Measurements from ENCODE around the gene ABLIM1.

Gene ABLIM1

DNA sequence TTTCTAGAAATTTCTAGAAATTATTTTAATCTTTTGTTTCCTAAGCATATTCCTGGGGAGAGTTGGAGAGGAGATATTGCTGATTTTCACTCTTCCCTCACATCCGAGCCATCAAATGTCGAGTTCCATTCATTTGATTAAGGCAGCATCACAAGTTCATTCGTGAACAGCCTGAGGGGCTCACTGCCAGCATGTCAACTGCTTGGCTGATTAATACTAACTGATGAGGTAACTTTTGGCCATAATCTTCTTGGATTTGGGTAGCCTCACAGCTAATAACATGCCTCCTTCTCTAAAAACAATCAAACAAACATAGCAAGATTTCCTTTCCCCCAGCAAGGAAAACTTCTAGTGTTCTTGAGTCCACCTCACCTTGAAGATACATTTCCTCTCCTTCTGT lies 166.7 kb downstream of the ABLIM1 start:
- no peak for DNase-seq (ENCODE audit: low read depth, low spot score)

DNA sequence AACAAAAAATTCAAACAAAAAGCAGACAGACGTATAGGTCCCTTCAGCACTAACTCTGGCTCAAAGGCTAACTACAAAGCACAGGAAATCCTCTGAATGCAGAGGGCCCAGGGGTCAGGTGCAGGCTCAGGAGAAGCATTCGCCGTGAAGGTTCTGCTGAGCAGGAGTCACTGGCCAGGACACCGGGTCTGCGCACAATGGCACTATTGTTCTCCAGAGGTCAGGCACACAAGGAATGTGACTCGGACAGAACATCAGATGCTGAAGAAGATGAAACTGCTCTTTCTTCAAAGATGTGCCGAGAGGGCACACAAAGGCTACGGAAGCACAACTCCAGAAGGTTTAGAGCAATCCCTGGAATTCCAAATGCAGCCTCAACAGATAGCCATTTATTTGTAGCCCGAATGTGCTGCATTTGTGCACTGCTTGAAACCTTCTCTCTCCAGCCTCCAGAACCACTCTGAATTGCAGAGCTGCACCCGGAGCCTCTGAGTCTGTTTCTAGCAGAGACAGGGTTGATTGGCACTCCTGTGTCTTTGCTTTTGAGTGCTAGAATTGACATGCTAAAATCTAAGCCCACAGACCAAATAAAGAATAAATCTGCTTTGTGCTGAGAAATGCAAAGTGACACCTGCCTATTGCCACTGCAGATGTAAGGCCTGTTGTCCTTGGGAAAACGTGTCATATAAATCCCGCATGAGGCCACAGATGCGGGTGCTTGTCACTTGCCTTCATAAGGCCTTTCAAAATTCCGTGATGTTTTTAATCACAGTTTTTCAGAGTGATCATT lies 168.4 kb downstream of the ABLIM1 start:
- peak; percentile 47 for DNase-seq (ENCODE audit: low read depth, low spot score)

DNA sequence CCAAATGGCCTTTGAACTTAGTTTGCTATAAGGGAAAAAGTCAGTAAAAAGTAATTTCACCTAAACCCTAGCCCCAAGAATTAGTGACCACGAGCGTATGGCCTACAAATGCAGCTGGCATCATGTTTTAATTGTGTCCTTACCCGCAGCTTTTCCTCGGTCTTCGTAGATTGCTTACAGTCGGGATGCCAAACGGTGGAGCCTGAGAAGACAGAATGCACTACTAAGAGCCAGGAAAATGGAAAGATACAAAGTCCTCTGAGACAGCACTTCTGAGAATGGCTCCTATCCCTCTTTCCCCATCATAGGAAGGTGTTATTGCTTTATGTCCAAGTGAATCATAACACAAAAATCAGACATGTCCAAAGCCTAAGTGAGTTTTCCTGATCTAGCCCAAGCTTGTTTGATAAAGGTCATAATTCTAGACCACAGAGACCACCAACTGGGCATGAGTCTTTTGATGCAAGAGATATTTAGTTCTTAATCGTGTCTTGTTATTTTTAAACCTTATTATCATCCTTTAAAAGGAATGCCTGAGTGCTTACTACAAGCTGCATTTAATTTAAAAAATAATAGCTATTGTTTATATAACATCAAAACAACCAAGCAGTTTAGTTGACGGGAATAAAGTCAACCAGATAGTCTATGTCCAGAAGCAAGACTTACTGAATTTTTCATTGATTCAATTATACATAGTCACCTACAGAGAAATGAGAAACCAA lies 170.1 kb downstream of the ABLIM1 start:
- no peak for DNase-seq (ENCODE audit: low read depth, low spot score)

DNA sequence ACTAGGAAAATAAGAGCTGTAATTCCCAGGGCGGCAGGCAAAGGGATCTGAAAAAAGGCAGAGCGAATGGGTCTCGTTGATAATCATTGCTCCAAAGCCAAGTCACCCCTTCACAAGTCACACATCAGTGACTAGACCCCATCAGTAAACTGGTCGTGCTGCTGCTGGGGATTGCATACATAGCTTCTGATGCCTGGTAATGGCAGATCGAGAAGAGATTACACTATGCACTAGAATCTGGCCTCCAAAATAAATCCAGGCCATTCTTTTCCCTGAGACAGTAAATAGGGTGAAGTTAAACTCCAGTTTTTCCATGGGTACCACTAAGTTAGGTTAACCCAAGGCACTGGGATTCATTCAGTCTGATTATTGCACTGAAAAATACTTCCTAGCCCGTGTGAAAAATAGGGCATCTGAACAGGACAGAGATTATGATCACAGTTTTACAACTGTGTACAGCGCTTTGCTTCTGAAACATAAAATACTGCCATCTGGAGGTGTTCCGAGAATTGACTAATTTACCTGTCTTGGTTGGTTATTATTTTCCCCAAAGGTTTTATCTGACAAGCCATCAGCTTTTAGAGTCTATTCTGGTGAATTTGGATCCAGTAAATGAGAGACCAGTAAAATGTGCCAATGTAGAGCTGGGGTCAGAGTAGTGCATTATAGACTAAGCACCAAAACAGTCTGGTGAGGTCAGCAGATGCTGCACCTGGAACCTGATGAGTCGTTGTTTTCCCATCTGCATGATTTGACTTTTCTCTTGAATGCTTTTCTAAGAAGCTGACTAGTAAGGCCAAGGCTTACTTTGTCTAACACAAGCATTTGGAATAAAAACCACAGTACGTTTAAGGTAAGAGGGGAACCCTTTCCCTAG lies 170.9 kb downstream of the ABLIM1 start:
- no peak for DNase-seq (ENCODE audit: low read depth, low spot score)

DNA sequence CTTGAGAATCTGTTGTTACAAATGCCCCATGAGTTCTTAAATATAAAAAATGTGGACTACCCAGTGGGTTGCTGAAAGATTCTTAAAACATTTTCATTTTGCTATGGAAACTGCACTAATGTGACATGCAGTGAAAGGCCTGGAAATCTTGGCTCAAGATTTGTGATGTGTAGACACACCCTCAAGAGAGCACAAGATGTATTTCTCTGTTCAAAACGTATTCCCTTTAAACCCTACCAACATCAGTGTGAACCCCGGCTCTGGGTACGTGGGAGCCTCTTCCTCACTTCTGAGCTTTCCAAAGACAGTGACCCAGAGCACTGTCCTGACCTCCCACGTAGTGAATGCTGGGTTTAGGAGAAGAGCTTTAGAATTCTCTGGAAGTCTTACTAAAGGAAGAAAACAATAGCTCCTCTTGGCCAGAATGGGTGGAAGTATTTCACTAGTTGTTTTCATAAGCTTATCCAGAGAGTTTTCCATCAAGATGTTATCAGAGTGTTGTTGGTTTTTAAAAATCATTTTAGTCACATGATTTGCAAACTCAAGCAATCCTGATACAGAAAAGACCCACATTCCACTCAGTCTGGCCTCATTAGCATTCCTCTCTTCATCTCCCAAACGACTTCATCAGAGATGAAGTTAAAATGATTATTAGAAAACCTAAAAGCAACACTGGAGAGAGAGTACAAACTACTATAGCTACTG lies 172.2 kb downstream of the ABLIM1 start:
- DNase-seq (ENCODE audit: low read depth, low spot score), result no peak

DNA sequence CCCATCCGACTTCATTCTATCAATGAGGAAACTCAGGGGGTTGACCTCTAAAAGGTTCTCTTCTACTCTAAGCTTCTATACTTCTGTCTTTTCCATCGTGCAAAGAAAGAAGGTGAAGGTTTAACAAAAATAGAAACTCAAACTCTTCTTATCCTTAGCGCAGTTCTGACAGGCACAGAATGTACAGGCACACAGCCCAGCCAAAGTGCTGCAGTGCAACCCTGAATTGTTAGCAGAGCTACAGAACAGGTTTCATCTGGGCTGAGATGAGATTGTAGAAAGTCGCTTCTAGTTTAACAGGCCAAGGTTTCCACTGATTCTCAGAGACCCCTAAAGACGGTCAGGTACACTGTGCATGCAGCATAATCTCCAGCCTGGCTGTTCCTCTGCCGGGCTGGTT lies 174.5 kb downstream of the ABLIM1 start:
- no peak for DNase-seq (ENCODE audit: low read depth, low spot score)

DNA sequence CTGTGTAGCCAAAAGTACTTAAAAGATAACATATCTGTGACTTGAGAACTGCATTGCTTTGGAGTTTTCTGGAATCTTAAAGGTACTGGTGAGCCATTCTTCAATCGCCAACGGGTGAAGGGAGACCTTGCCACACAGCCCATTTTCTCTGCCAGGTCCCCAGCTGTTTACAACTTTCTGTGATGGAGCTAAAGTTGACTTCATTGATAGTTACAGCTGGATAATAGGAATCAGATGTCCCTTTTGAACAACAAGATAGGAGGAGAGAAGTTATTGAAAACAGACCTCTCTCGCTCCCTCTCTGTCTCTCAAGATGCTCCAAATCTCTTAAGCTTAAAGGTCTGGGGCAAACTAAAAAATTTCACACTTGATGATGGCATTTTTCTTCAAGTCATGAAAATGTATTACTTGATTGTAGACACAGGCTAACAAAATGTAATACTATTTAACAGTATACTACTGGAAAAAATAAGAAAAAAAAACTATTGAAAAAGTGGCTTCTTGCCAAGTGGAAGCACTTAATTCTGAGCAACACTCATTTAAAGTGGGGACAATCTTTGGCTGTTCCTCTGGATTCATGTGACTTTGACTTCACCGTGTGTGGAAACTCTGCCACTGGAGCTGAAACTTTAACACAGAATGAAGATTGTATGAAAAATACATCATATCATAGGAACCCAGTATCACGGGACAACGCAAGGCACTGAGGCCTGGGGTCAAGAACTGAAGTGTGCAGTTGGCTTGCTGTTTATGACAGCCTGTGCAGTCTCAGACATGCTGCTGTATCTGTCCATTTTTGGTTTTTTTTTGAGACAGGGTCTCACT lies 175.4 kb downstream of the ABLIM1 start:
- no peak for DNase-seq (ENCODE audit: low read depth, low spot score)

DNA sequence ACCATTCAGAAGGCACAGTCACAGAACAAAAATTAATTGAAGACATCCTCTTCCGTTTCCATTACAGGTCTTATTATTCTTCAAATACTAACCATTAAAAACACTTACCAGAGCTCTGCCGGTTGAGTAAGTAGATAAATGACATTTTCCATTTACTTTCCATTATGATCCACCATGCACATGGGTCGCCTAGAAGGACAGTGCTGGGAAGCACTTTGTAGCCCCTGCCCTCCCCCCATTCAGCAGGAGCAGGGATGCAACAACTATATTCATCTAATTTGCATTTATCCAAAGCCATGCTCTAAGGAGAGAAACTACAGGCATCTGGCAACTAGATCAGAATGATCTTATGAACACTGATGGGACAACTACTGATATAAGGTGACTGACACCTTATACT lies 177.0 kb downstream of the ABLIM1 start:
- no peak for DNase-seq (ENCODE audit: low read depth, low spot score)

DNA sequence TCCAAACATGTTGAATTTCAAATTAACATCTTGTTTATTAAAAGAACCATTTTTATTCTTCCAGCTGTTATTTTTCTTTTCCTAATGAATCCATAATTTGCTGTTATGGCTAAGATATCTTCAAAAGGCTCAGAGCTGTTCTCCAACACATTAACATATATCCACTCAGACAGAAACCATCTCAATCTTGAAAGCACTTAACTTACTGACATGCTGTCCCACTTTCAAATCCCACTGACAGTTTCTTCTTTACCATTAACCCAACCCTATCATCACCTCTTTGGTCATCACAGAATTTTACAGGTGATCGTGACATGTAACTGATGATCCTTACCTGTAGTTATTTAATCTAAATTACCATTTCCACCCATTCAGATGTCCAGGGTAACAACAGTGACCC lies 178.2 kb downstream of the ABLIM1 start:
- no peak for DNase-seq (ENCODE audit: low read depth, low spot score)

DNA sequence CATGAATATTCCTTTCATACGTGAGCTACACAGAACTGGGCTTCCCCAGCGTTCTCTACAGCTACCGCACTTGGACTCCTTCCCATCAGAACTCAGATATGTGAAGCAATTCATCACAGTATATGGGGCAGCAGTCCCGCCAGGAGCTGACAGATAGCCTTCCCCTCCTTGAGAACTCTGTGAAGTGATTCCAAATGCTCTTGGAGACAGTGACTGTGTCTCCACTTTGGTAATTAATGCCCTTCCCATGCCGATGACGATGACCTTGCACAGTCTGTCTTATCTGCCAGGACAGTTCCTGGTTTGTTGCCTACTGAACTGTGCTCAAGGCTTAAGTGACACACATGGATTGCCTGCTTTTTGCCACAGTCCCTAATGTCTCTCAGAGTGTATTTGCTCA lies 178.8 kb downstream of the ABLIM1 start:
- no peak for DNase-seq (ENCODE audit: low read depth, low spot score)

DNA sequence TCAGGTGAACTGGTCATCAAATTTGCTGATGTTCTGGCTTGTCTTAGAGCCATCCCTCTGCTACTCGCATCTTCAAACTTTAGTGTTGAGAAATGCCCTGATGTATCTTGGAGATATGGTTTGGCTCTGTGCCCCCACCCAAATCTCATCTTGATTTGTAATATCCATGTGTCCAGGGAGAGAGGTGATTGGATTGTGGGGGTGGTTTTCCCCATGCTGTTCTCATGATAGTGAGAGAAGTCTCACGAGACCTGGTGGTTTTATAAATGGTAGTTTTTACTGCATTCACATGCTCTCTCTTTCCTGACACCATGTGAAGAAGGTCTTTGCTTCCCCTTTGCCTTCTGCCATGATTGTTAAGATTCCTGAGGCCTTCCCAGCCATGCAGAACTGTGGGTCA lies 179.8 kb downstream of the ABLIM1 start:
- no peak for DNase-seq (ENCODE audit: low read depth, low spot score)

DNA sequence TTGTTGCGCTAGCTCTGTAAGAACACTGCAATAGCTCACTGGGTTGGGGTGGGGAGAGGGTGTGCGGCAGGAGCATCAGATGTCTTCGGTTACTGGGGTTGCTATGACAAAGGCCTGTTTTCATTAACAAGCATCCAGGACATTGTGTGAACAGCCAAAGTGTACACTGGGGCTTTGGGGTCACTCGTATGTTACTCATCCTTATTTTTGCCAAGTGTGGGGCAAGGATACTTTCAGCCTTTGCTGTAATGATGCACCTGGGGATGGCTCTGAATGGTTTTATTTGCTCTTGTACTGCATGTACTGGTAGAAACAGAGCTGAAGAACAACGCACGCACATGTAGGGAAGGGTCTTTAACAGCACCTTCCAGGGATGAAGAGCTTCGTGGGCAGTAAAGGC lies 180.8 kb downstream of the ABLIM1 start:
- no peak for DNase-seq (ENCODE audit: low read depth, low spot score)

DNA sequence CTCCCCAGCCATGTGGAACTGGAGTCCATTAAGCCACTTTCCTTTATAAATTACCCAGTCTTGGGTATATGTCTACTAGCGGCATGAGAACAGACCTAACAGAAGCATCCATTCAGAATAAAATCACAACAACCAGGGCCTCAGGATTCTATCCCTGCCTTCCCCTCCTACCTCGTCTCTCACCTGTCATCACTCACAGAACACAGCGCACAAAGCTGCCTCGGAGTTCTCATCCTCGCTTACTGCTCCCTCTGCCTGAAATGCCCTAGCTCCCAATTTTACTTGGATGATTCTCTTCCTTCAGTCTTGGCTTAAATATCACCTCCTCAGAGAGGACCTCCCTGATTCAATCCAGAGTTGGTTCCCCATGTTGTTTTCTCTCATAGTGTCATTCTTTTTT lies 183.1 kb downstream of the ABLIM1 start:
- DNase-seq (ENCODE audit: low read depth, low spot score), result no peak

DNA sequence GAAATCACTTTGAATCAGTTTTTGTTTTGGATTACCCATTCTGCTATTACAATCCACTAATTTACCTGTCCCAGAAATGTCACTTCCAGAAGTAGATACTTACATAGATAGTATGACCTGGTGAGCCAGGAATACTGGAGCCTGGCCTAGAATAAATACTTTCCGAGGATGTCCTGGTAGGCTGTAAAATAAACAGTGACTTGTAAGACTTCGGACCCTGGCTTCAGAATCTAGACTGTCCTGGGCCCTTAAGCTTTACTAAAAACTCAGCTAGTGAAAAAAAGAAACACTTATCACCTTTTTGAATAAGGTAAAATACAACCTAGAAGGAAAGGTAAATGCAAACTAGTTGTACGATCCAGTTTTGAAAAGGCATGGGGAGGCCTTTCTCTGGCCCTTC lies 184.3 kb downstream of the ABLIM1 start:
- DNase-seq (ENCODE audit: low read depth, low spot score), result no peak

DNA sequence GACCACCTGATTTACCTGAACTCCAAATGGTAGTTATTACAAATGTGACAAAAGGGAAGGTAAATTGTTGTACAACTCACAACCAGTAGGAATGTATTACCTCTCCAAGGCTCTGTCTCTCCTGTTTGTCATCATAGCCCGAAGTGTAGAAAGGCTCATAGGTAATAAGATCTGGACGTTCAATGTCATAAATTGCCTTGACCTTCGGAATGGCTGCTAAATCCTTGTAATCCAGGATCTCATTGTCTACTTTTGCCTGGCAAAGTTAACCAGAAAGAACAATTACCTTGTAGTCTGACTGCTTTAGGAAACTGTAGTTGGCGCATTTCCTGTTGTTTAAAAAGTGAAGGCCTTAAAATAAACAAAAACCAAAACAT lies 185.2 kb downstream of the ABLIM1 start:
- DNase-seq (ENCODE audit: low read depth, low spot score), result no peak

DNA sequence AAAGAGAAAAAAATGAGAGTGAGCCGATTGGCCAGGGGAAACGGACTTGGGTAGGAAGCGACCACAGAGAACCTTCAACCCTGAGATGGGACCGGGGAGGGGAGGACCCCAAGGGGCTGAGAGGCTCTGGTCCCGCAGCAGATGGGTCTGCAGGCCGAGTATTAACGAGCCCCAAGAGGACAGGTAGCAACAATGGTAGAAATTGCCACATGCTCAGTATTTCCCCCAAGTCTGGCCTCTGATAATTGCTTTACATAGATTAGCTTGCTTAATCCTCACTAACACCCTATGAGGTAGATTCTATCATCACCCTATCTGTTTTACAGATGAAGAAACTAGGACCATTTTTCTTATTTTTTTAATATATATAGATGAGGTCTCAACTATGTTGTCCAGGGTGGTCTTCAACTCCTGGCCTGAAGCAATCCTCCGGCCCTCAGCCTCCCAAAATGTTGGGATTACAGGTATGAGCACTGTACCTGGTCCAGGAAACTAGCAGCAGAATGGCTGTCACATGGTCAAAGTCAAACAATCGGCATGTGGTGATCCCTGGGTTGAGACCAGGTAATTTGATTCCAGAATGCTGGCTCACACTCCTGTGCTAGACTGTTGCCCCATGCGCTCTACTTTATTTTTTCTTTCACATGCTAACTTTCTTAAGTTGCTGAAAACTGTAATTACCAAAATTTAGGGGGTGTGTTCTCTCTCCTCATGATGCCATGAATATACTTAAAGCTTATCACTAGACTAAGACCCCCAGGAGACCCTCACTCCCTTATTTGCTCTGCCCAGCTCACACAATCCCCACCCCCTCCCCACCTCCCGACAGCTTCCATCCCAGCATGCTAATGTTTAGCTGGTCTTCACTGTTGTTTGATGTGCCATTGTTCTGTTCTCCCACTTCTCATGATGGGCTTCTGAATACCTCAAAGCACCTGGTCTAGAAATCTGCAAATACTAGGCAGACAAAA lies 185.9 kb downstream of the ABLIM1 start:
- no peak for DNase-seq (ENCODE audit: low read depth, low spot score)

DNA sequence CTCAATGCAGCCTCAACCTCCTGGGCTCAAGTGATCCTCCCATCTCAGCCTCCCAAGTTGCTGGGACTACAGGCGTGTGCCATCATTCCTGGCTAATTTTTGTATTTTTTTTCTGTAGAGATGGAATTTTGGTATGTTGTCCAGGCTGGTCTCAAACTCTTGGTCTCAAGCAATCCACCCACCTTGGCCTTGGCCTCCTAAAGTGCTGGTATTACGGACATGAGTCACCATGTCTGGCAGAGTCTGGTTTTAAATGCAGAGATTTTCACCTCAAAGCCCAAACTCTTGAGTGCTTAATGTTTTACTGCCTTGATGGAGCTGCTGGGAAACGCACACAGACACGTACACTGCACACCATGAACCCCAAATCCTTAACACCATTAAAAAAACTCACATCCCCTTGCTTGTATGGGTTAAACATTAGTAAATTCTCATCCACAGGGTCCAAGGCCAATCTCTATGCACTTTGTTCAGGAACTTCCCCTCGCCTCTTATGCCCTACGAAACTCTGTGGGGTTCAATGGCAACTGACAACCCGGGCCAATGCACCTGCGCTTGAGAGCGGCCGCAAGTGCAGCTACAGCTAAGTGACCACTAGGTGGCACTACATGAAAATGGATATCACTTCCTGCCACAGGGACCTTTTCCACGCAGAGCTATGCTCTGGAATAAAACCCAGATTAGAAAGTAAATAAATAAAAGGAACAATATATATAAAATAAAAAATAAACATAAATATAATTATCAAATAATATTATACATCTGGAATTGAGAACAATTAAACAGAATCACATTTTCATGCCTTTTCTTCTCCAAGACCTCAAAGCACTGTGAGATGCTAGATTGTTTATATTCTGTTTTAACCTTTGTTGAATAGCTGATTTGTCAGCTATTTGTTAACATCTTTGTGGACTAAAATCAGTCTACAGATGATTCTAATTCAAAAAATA lies 186.8 kb downstream of the ABLIM1 start:
- peak; percentile 42 for DNase-seq (ENCODE audit: low read depth, low spot score)

DNA sequence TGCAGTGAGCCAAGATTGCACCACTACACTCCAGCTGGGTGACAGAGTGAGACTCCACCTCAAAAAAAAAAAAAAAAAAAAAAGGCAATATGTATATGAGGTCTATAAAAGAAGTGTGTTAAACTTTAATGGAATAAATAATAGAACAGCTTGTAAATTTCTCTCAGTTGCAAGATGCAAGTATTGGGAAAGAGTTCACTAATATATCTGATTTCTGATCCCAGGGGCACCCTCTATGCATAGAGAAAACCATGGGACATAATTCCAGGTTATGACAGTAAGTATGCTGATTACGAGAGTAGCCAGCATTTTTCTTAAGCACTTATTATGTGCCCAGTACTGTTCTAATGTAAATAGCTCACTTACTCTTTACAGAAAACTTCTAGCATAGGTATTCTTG lies 187.7 kb downstream of the ABLIM1 start:
- no peak for DNase-seq (ENCODE audit: low read depth, low spot score)

DNA sequence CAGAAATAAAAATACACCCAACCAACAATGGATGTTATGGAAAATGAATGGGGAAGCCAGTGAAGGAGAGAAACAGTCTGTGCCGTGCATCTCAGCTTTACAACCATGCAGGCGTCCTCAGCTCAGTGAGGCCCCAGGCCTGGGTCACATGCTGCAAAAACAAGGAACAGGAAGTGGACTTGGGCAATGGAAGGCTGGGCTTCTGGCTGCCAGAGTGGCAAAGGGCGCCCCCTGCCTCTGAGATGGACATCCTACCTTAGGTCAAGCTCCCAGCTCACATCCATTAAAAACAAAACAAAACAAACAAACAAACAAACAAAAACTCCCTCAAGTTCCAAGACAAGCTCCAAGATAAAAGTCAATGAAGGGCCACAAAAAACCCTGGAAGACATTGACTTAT lies 199.1 kb downstream of the ABLIM1 start:
- peak; percentile 33 for DNase-seq (ENCODE audit: low read depth, low spot score)

Measured in iPS DF 19.7 (cell line).